GM18499 (cell line): Measurements from ENCODE around the gene PEX1.
"Not testable (repeated sequence)": the region's sequence is repeated elsewhere in the genome, so short reads cannot be mapped to it uniquely, and the experiment has no call there.

Source experiments
- ATAC-seq: cut with Tn5 transposase; IDR thresholded peaks from one replicate; pipeline ENCODE4 v1.9.1; 2021; ENCODE audit warnings: moderate number of reproducible peaks; ENCODE audit not compliant: insufficient read depth, unreplicated experiment

The PEX1 gene

GRCh38 chr7:92462560-92462959 is 65.8 kb downstream of the PEX1 start:
- ATAC-seq, result no peak

DNA sequence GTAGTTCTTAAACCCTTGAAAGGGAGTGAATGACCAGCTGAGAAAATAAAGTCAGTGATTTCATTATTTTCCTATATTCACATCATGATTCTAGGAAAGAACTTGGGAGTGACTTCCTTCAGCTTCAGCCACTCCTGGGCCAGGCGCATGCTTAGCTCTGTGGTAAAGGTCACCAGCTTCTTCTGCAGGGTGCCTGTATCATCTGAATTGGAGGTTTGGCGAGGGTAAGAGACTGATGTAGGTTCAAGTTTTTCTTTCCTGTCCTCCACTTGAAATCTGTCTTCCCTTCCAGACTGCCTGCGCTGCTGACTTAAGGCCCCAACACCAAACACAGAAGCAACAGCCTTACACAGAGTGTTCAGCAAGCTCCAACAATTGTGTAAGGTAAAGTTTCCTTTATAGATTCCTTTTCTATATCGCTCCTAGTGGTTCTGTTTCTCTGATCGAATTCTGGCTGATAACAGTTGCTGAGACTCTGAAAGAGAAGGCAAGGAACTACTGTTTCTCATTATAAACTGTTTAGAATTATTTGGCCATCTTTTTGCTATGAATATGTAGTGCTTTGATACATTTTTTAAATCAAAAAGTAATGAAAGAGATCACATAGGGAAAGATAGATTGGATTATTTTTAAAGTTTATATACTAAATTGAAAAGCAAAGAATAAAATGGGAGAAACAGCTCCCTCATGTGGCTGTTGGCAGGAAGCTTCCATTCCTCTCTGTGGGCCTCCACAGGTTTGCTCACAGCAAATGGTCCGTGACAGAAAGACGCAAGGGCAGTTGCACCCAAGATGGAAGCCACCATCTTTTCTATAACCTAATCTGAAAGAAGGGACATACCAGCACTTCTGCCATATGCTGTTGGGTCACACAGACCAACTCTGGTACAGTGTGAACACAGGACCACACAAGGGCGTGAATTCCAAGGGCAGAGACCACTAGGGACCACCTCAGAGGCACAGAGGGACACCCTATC is 67.0 kb downstream of the PEX1 start:
- ATAC-seq, result no peak

DNA sequence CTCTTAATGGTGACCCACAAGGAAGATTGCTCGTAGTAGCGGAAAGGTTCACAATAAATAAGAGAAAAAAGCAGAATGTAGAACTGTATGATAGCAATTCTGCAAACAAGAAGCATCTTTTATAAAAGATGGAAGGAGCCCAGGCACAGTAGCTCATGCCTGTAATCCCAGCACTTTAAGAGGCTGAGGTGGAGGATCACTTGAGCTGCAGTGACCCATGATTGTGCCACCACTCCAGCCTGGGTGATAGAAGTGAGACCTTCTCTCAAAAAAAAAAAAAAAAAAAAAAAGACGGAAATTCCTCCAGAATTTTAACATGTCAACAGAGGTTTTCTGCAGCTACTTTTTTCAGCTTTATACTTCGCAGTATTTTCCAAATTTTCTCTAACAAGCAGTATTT is 67.8 kb downstream of the PEX1 start:
- no peak for ATAC-seq

GRCh38 chr7:92460109-92460508 is 68.2 kb downstream of the PEX1 start:
- ATAC-seq, result no peak

DNA sequence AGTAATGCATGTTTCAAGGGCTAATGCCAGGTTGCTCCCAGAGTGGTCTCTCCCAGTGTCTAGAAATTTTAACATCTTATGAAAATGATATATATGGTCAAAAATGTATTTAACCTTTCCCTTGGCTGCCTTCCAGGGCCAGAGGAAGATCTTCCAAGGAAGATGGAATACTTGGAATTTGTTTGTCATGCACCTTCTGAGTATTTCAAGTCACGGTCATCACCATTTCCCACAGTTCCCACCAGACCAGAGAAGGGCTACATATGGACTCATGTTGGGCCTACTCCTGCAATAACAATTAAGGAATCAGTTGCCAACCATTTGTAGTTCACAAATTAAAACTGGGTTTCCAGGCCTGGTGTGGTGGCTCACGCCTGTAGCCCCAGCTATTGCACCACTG is 72.1 kb downstream of the PEX1 start:
- ATAC-seq, result no peak

- ATAC-seq, result no peak
Observed at GRCh38 chr7:92451645-92452044, 76.7 kb downstream of the PEX1 start.

DNA sequence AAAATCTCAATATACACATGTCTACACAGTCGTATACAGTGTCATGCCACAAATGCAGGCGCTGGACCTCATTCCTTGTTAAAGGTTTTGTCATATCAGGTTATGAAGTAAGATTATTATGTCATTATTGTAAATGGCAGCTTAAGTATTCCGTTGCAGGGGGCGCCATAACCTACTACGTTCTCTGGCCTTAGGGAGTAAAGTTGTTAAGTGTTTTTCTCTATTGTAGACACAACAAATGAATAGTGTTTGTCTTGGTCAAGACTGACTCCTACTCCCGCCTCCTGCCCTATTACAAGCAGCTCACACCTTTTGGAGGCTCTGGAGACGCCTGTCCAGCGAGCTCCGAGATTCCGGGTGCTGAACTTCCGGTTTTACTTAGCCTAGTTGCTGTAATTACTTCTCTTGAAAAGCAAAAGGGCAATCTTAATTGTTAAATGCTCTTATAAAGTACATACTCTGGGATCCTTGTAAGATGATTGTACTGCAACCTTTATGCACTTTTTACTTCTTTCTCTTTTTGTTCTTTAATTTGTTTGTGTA is 80.0 kb downstream of the PEX1 start:
- ATAC-seq, result peak; percentile 35

GRCh38 chr7:92447345-92448204 is 80.7 kb downstream of the PEX1 start, which contains the start of gene GATAD1:
Gene GATAD1, plus strand, starts transcription at chr7:92447482. Its CDS starts 248 bp downstream, at chr7:92447730.
- ATAC-seq, result peak; percentile 65

DNA sequence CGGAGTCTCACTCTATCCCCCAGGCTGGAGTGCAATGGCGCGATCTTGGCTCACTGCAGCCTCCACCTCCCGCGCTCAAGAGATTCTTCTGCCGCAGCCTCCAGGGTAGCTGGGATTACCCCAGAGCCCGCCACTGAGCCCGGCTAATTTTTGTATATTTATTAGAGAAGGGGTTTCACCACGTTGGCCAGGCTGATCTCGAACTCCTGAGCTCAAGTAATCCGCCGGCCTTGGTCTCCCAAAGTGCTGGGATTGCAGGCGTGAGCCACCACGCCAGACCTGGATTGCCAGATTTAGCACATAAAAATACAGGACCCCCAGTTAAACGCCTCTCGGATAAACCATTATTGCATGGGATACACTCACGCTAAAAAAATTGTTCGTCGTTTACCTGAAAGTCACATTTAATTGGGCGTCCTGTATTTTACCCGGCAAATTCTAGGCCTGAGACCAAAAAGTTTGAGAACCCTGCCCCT is 81.4 kb downstream of the PEX1 start:
- ATAC-seq, result no peak

DNA sequence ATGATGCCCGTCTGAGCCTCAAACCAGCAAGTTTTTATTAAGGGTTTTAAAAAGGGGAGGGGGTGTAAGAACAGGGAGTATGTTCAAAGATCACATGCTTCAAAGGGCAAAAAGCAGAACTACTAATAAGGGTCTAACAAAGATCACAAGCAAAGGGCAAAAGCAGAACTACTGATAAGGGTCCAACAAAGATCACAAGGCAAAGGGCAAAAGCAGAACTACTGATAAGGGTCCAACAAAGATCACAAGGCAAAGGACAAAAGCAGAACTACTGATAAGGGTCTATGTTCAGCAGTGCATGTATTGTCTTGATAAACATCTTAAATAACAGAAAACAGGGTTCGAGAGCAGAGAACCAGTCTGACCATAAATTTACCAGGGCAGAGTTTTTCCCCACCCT is 85.6 kb downstream of the PEX1 start:
- ATAC-seq, result not testable (repeated sequence)

- ATAC-seq, result no peak
Observed at GRCh38 chr7:92437956-92438491, 90.3 kb downstream of the PEX1 start.
